HG02588 (cell line): ENCODE measurements around the gene SCGB1C1.
"Not testable (repeated sequence)": the region's sequence is repeated elsewhere in the genome, so short reads cannot be mapped to it uniquely, and the experiment has no call there.

ENCODE experiments used
- ATAC-seq: cut with Tn5 transposase; IDR thresholded peaks from one replicate; pipeline ENCODE4 v1.9.1; 2021; ENCODE audit warnings: mild to moderate bottlenecking, moderate library complexity; ENCODE audit not compliant: unreplicated experiment

SCGB1C1 gene

DNA sequence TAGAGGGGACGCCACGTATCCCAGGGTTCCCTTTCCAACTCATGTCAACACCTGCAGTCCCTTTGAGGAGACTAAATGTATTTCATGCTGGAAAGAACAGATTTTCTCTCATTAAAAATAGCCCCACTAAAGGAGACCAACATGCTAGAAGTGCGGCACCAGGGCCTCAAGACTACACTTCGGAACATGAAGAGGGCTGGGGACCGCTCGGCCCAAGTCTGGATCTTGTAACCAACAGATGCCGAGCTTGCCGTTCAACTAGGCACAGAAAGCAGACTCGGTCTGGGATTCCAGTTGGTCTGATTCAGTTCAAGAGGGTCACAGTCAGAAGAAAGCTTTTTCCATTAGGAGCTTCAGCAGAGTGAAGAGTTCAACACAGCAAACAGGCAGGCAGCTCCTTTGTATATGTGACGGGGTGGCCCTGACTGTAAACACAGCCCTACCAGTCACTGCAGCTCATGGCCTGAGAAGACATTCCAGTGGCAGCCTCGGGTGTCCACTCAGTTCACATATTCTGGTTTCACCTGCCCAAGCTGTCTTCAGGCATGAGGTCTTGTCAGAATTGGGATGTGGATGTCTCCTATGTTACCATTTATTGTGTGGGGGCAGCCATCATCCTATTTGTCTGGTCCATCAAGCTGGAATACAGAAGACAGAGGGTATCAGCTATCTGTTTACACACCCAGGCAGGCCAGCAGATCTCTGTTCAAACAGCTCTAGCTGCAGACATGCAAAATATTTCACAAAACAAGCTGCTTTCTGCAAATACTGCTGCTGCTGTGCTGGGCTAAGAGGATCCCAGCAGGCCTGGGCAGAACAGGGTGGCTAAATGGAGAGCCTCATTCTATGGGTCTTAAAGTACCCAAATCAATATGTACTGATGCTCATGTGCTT lies 23.4 kb downstream of the SCGB1C1 start:
- ATAC-seq, result no peak

DNA sequence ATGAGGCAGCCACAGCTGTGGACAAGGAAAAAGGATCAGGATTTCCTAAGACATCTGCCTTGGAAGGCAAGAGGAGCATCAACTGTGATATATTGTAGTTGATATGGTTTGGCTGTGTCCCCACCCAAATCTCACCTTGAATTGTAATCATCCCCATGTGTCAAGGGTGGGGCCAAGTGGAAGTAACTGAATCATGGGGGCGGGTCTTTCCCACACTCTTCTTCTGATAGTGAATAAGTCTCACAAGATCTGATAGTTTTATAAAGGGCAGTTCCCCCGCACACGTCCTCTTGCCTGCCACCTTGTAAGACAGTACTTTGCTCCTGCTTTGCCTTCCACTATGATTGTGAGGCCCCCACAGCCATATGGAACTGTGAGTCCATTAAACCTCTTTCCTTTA lies 24.8 kb downstream of the SCGB1C1 start:
- ATAC-seq, result no peak

GRCh38 chr11:218815-219593 lies 26.1 kb downstream of the SCGB1C1 start:
- ATAC-seq, result no peak

- not testable (repeated sequence) for ATAC-seq
These were observed 27.9 kb downstream of the SCGB1C1 start for GRCh38 chr11:220641-221215.

- no peak for ATAC-seq
These were observed 28.7 kb downstream of the SCGB1C1 start for GRCh38 chr11:221539-221938.

GRCh38 chr11:221998-222789 lies 29.3 kb downstream of the SCGB1C1 start:
- ATAC-seq, result no peak

DNA sequence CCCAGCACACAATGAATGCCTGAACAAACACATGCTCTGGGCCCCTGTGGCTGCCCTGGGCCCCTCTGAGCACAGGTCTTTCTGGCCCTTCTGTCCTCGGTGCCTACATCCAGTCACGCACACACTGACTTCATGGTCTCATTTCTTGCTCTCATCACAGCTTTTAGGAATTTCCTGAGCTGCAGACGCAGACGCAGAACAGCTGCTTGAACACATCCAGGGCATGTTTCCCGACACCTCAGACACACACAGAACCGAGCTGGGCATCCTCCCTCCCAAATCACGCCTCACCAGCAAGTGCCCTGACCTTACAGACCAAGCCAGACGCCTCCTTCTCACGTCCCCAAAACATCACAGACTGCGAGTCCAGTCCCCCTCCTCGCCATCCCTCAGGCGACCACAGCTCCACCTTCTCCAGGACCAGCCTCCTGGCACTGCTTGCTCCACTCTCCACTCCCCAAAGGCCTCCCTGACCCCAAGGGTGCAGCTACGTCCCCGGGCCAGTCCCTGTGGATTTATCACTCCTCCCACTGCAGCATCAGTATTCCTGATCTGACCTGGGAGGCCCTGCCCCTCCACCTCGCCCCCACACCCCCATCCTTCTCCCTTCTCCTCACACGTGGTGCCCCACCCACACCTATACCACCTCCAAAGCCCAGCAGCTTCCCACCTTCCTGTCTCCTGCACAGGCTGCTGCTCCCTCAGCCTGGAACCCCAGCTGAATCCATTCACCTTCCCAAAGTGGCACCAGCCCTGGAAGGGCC lies 30.3 kb downstream of the SCGB1C1 start:
- ATAC-seq, result no peak

DNA sequence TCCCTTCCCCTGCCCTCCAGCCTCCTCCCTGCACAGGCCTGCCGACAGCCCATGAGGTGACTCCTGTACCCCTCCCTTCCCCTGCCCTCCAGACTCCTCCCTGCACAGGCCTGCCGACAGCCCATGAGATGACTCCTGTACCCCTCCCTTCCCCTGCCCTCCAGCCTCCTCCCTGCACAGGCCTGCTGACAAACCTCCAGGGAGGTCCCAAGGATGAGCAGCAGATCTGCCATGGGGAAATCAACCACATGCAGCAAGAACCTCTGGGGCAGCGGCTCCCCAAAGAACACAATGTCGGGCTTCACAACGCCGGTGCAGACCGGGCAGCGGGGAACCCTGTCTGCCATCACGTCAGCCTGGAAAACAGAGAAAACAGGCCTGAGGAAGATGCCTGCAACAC lies 31.0 kb downstream of the SCGB1C1 start:
- no peak for ATAC-seq

GRCh38 chr11:224424-224823 lies 31.5 kb downstream of the SCGB1C1 start:
- no peak for ATAC-seq

GRCh38 chr11:225734-226453 lies 33.0 kb downstream of the SCGB1C1 start:
- no peak for ATAC-seq

DNA sequence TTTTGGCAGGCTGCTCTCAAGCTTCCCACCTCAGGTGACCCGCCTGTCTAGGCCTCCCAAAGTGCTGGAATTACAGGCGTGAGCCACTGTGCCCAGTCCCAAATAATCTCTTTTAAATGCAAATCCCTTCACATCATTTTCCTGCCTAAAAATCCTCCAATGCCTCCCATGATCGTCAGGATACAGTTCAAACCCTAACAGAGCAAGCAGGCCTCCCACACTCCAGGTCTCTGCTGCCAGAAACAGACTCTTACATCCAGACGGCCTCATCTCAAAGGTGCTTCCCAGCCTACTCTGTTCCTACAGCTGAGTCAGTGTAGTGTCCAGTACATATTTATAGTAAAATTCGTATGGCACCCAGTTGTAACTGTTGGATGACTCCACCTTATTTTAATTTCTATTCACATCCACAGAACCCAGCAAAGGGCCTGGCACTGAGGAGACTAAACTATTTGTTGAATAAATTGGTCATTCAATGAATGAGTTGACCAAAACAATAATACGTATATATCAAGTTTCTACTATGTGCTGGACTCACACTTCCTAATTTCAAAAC lies 35.0 kb downstream of the SCGB1C1 start:
- no peak for ATAC-seq

DNA sequence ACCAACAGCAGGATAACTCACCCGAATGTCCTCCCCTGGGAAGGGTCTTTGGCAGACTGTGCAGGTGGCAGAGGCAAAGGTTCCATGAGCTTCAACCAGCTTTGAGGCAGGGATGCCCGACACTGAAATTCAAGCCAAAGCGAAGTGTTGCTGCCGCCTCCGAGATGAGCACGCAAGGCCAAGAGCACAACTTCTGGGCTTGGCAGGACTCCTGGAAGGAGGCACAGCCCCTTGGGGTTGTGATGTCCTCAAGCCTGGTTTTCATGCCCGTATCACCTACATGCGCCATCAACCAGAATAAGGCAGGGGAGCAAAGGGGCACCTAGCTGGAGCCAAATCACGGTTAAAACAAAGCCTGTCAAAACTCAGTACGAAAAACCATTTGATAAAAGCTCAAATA lies 37.6 kb downstream of the SCGB1C1 start:
- no peak for ATAC-seq

- ATAC-seq, result no peak
These were observed 40.1 kb downstream of the SCGB1C1 start for GRCh38 chr11:232783-233565.

- no peak for ATAC-seq
These were observed 42.3 kb downstream of the SCGB1C1 start for GRCh38 chr11:235180-235579.

GRCh38 chr11:235609-235996 lies 42.7 kb downstream of the SCGB1C1 start:
- ATAC-seq, result no peak

DNA sequence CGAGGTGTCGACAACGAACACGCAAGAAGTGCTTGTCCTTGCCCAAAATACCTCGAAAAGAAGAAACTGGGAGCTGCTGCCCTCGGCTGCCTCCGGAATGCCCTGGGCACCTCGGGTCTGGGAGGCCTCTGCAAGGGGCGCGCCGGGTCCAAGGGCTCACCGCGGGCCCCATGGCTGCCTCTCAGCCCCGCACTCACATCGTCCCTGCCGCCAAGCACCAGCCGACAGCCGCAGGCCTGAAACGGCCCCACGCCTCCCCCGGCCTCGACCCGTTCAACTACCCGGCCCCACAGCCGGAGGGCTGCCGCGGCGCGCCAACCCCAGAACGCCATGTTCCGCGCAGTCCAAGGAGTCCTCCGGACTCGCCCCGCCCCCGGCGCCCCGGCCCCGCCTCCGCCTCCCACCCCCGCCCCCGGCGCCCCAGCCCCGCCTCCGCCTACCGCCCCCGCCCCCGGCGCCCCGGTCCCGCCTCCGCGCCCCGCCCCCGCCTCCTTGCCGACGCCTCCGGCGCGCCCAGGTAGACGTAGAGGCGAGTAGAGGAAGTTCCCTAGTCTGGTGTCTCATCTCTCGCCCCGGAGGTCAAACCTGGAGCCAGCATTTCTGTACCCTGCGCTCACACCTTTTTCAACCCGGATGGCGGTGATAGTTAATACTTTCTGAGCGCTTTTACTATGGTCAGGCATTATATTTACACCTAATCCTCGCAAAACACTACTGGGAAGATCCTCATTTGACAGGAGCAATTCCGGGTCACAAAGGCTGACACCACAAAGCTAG lies 43.3 kb downstream of the SCGB1C1 start, which contains the start of gene SIRT3:
SIRT3 (minus strand) TSS at position 346 of the 777 bp plus-strand sequence; CDS start at position 332, 14 bp downstream.
- peak; percentile 70 for ATAC-seq
